WTC11 (cell line): ENCODE data around the gene CCL26. TPM values are rescaled to one million over a fixed set of nuclear protein-coding genes. Genes with fewer than 3 reads are reported as not detected.

Experiments
- GABPB1 ChIP-seq: sonication (generic); formaldehyde crosslinking; IDR thresholded peaks from 2 replicates; pipeline ENCODE4 v1.8.1; 2023; ENCODE audit warnings: mild to moderate bottlenecking, missing genetic modification reagents
- NFYB ChIP-seq: sonication (generic); formaldehyde crosslinking; conservative IDR thresholded peaks from 2 replicates; pipeline ENCODE4 v1.8.0; 2022; ENCODE audit warnings: low read depth, missing genetic modification reagents
- NR1H2 ChIP-seq: sonication (generic); formaldehyde crosslinking; IDR thresholded peaks from 2 replicates; pipeline ENCODE4 v1.9.0; 2021; ENCODE audit warnings: mild to moderate bottlenecking, moderate library complexity, missing genetic modification reagents
- PRDM15 ChIP-seq: sonication (generic); formaldehyde crosslinking; IDR thresholded peaks from 2 replicates; pipeline ENCODE4 v1.8.0; 2022; ENCODE audit warnings: missing genetic modification reagents
- TEAD1 ChIP-seq: sonication (generic); formaldehyde crosslinking; IDR thresholded peaks from 2 replicates; pipeline ENCODE4 v1.8.0; 2022; ENCODE audit warnings: mild to moderate bottlenecking, missing genetic modification reagents
- TP53 ChIP-seq: sonication (generic); formaldehyde crosslinking; IDR thresholded peaks from 2 replicates; pipeline ENCODE4 v1.8.1; 2023; ENCODE audit warnings: mild to moderate bottlenecking, missing genetic modification reagents
- ZNF263 ChIP-seq: sonication (generic); formaldehyde crosslinking; IDR thresholded peaks from 2 replicates; pipeline ENCODE4 v1.8.1; 2022; ENCODE audit warnings: low read depth, mild to moderate bottlenecking, moderate library complexity, missing genetic modification reagents
- total RNA-seq: library from RNA; stranded (reverse); gene quantifications from 3 replicates; pipeline ENCODE4 v1.2.3, GENCODE V29; 2021
- TF ChIP-seq, protein P1 (sequence below): sonication (generic); formaldehyde crosslinking; IDR thresholded peaks from 2 replicates; pipeline ENCODE4 v1.8.1; 2023; ENCODE audit warnings: mild to moderate bottlenecking, missing genetic modification reagents
- TF ChIP-seq, protein P2 (sequence below): sonication (generic); formaldehyde crosslinking; IDR thresholded peaks from 2 replicates; pipeline ENCODE4 v1.8.1; 2023; ENCODE audit warnings: mild to moderate bottlenecking, missing genetic modification reagents
- TF ChIP-seq, protein P3 (sequence below): fragments of 250-450 bp; sonication (Bioruptor Pico); IDR thresholded peaks from 2 replicates; pipeline ENCODE4 v1.9.0; 2021; ENCODE audit warnings: mild to moderate bottlenecking
- TF ChIP-seq, protein P4 (sequence below): sonication (generic); formaldehyde crosslinking; IDR thresholded peaks from 2 replicates; pipeline ENCODE4 v1.8.1; 2022; ENCODE audit warnings: missing genetic modification reagents, borderline replicate concordance
- TF ChIP-seq, protein P5 (sequence below): sonication (generic); formaldehyde crosslinking; conservative IDR thresholded peaks from 2 replicates; pipeline ENCODE4 v1.8.1; 2023; ENCODE audit warnings: mild to moderate bottlenecking, low read depth, missing genetic modification reagents, moderate library complexity
- TF ChIP-seq, protein P6 (sequence below): sonication (generic); formaldehyde crosslinking; IDR thresholded peaks from 2 replicates; pipeline ENCODE4 v1.8.1; 2022; ENCODE audit warnings: mild to moderate bottlenecking, moderate library complexity, missing genetic modification reagents

The CCL26 gene
- total RNA-seq, 1 experiment from 2014 or later, result 9.8 TPM

GRCh38 chr7:75738604-75738974, 33.4 kb downstream of the CCL26 start, which contains the start of gene HIP1 (continued):
- TF ChIP-seq, protein P1, sequence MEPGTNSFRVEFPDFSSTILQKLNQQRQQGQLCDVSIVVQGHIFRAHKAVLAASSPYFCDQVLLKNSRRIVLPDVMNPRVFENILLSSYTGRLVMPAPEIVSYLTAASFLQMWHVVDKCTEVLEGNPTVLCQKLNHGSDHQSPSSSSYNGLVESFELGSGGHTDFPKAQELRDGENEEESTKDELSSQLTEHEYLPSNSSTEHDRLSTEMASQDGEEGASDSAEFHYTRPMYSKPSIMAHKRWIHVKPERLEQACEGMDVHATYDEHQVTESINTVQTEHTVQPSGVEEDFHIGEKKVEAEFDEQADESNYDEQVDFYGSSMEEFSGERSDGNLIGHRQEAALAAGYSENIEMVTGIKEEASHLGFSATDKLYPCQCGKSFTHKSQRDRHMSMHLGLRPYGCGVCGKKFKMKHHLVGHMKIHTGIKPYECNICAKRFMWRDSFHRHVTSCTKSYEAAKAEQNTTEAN (CRISPR knock-in tag), result 0 out of 2 replicates have a peak, but pooled peaks have one; percentile 26
- TF ChIP-seq, protein P2, sequence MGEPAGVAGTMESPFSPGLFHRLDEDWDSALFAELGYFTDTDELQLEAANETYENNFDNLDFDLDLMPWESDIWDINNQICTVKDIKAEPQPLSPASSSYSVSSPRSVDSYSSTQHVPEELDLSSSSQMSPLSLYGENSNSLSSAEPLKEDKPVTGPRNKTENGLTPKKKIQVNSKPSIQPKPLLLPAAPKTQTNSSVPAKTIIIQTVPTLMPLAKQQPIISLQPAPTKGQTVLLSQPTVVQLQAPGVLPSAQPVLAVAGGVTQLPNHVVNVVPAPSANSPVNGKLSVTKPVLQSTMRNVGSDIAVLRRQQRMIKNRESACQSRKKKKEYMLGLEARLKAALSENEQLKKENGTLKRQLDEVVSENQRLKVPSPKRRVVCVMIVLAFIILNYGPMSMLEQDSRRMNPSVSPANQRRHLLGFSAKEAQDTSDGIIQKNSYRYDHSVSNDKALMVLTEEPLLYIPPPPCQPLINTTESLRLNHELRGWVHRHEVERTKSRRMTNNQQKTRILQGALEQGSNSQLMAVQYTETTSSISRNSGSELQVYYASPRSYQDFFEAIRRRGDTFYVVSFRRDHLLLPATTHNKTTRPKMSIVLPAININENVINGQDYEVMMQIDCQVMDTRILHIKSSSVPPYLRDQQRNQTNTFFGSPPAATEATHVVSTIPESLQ (CRISPR knock-in tag), result no peak
- TF ChIP-seq GABPB1 (CRISPR knock-in tag) (0 out of 2 replicates have a peak, but pooled peaks have one; percentile 10), ZNF263 (CRISPR knock-in tag) (no peak), NFYB (CRISPR knock-in tag) (no peak), NR1H2 (CRISPR knock-in tag) (no peak), TP53 (no peak), TEAD1 (peak; percentile 39; the same call in 1 of the 2 replicates), PRDM15 (CRISPR knock-in tag) (no peak)
- TF ChIP-seq, protein P3, sequence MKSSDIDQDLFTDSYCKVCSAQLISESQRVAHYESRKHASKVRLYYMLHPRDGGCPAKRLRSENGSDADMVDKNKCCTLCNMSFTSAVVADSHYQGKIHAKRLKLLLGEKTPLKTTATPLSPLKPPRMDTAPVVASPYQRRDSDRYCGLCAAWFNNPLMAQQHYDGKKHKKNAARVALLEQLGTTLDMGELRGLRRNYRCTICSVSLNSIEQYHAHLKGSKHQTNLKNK (CRISPR knock-in tag), result no peak
- TF ChIP-seq, protein P4, sequence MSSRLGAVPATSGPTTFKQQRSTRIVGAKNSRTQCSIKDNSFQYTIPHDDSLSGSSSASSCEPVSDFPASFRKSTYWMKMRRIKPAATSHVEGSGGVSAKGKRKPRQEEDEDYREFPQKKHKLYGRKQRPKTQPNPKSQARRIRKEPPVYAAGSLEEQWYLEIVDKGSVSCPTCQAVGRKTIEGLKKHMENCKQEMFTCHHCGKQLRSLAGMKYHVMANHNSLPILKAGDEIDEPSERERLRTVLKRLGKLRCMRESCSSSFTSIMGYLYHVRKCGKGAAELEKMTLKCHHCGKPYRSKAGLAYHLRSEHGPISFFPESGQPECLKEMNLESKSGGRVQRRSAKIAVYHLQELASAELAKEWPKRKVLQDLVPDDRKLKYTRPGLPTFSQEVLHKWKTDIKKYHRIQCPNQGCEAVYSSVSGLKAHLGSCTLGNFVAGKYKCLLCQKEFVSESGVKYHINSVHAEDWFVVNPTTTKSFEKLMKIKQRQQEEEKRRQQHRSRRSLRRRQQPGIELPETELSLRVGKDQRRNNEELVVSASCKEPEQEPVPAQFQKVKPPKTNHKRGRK (CRISPR knock-in tag), result no peak
- TF ChIP-seq, protein P5, sequence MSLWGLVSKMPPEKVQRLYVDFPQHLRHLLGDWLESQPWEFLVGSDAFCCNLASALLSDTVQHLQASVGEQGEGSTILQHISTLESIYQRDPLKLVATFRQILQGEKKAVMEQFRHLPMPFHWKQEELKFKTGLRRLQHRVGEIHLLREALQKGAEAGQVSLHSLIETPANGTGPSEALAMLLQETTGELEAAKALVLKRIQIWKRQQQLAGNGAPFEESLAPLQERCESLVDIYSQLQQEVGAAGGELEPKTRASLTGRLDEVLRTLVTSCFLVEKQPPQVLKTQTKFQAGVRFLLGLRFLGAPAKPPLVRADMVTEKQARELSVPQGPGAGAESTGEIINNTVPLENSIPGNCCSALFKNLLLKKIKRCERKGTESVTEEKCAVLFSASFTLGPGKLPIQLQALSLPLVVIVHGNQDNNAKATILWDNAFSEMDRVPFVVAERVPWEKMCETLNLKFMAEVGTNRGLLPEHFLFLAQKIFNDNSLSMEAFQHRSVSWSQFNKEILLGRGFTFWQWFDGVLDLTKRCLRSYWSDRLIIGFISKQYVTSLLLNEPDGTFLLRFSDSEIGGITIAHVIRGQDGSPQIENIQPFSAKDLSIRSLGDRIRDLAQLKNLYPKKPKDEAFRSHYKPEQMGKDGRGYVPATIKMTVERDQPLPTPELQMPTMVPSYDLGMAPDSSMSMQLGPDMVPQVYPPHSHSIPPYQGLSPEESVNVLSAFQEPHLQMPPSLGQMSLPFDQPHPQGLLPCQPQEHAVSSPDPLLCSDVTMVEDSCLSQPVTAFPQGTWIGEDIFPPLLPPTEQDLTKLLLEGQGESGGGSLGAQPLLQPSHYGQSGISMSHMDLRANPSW (CRISPR knock-in tag), result no peak
- TF ChIP-seq, protein P6, sequence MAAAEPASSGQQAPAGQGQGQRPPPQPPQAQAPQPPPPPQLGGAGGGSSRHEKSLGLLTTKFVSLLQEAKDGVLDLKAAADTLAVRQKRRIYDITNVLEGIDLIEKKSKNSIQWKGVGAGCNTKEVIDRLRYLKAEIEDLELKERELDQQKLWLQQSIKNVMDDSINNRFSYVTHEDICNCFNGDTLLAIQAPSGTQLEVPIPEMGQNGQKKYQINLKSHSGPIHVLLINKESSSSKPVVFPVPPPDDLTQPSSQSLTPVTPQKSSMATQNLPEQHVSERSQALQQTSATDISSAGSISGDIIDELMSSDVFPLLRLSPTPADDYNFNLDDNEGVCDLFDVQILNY (CRISPR knock-in tag), result no peak
- TF ChIP-seq, all 79 proteins: peak for 5
